GM19351 (cell line): Measurements from ENCODE around the gene SLC27A3.
A peak's percentile ranks its signal among the peaks of the same experiment; 100 is the strongest.

Experiments used
- ATAC-seq: cut with Tn5 transposase; IDR thresholded peaks from one replicate; pipeline ENCODE4 v1.9.1; 2021; ENCODE audit warnings: mild to moderate bottlenecking, moderate library complexity; ENCODE audit not compliant: unreplicated experiment

The SLC27A3 gene

GRCh38 chr1:153774780-153775457 lies at the start of gene SLC27A3:
SLC27A3 (plus strand) TSS chr1:153775407; CDS start chr1:153775498, 91 bp downstream.
- ATAC-seq: peak; percentile 26

- ATAC-seq: peak; percentile 96
Observed at GRCh38 chr1:153727463-153728304, 47.5 kb upstream of the SLC27A3 start, which contains the start of gene INTS3. INTS3 (plus strand) TSS chr1:153728050; CDS start chr1:153728635, 585 bp downstream.

DNA sequence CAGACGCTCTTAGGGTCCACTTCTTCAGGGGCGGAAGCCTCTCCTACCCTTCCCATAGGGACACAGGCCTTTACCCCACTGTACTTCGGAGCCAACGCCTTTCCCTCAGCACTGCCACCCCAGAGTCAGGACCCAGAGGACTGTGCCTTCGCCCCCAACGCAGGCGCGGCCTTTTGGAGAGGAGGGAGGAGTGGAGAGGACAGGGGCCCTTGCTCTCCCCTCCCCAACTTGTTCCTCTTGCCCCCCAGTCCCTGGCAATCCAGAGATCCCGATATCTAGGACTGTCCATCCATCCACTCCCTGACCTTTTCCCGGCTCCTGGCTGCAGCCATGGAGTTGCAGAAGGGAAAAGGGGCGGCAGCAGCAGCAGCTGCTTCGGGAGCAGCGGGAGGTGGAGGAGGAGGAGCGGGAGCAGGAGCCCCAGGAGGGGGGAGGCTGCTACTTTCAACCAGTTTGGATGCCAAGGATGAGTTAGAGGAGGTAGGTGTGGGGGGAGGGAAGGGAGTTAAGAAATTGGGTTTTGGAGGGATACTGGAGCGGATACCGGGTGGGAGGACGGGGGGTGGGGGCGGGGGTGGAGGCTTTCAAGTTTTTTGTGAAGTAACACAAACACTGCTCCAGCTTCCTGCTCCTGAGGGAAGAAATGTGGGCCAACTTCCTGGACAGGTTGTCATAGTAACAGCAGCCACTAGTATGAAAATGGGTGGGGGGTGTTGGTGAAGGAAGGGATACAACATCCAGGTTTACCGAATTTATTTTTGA lies 46.7 kb upstream of the SLC27A3 start:
- ATAC-seq: no peak

- ATAC-seq: no peak
Observed at GRCh38 chr1:153730468-153730988, 44.7 kb upstream of the SLC27A3 start.

DNA sequence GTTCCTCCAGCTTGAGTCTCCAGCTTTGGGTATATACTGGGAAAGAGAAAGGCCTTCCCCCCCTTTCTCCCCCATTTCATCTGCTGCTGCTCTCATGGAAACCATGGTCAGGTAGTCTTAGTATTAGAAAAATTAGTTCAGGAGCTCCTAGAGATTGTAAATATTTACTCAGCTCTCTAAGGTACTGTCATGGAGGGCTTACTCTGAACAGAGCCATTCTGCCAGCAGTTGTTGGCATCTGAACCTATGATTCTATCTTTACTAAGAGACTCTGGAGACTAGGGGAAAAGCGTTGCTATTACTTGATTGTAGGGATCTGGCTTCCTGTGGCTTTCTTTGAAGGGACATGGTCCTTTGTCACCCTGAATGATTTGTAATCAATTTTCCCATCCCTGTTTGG lies 41.2 kb upstream of the SLC27A3 start:
- no peak for ATAC-seq

DNA sequence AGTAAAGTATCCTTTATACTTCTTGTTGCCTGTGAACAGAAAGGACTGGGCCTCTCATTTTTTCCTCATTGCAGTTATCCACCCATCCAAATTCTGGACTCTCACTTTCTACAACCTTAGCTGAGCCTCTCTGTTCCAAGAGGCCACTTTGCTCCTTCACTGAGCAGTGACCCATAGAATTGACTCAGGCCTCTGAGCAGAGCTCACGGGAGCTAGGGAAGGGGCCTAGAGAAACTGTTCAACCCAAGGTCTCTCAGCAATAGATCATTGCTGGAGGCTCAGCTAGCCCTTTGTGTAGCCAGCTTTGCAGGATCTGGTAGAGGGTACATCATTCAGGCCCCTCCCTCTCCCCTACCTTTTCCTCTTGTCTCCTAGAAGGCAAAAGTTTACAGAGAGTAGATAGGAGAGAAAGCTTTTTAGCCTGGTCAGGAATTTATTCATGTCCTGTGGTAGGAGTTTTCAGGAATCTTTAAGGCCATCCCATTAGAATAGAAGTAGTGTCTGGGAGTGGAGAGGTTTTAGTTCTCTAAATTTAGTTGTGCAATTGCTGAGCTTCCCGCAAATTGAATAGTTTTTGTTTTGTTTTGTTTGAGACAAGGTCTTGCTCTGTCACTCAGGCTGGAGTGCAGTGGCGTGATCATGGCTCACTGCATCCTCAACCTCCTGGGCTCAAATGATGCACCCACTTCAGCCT lies 40.7 kb upstream of the SLC27A3 start:
- no peak for ATAC-seq

DNA sequence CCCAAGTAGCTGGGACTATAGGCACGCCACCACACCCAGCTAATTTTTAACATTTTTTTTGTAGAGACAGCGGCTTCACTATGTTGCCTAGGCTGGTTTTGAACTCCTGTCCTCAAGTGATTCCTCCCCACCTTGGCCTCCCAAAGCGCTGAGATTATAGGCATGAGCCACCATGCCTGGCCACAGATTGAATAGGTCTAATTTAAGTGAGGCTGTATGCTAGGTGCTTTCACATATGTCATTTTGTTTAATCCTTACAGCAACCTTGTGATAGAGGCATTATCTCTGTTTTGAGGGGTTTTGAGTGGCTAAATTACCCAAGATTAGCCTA lies 40.2 kb upstream of the SLC27A3 start:
- ATAC-seq: no peak

DNA sequence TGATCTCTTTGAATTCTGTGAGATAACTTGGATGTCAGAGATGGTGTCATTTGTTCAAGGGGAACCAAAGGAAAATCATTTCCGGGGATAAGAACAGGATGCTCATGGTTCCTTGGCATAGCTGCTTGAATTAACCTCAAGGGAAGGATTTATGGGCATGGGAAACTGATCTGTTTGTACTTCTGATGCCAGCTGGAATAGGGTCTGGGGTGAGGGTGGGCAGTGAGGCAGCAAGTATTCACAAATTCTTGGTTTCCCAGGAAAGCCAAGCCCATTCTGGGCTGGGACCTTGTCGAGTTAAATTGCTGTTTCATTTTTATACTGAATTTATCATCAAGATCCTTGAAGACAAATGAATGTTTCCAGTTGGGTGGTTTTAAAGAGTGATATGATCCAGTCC lies 33.2 kb upstream of the SLC27A3 start:
- no peak for ATAC-seq

GRCh38 chr1:153742411-153743142 lies 32.6 kb upstream of the SLC27A3 start:
- ATAC-seq: no peak

DNA sequence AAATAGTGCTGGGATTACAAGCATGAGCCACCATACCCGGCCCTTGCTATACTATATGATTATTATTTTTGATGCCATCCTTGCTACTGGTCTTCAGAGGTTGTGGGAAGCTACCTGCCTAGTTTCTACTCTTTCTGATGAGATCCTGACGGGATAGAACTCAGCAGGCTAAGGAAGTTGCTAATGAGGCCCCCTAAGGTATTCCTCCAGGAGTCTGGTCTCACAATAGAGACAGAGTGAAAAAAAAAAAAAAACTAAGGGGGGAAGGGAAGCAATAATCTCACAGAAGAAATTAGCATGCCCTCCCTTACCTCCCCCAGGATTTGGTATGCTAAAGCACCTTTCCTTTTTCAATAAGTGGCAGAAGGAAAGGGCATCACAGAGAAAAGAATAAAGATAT lies 29.8 kb upstream of the SLC27A3 start:
- ATAC-seq: no peak

GRCh38 chr1:153746174-153746573 lies 29.0 kb upstream of the SLC27A3 start:
- ATAC-seq: no peak

- no peak for ATAC-seq
Observed at GRCh38 chr1:153748903-153749302, 26.3 kb upstream of the SLC27A3 start.

DNA sequence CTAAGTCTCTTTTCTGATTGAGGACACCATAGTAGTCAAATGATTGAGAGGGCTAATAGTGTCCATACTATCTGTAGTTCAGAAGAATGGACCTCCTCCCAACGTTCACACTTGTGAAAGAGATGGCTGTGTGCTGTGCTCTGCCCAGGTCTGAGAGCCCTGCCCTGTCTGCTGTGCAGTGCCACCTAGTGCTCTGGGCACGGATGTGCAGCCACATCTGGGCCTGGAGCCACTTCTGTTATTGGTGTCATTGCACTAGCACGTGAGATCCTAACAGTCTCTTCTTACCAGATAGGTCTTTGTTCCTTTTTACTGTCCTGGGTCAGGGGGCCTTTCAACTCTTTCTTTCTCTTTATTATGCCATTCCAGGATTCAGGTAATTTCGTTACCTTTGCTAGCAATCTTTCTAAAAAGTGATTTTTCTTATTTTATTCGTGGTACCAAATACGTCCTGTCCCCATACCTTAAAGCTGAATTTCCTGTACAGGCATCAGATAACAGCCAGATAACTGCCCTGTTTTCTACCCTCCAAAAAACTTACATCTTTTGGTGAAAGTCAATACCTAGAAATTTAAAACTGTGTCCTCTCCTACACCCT lies 25.7 kb upstream of the SLC27A3 start:
- ATAC-seq: peak; percentile 69

DNA sequence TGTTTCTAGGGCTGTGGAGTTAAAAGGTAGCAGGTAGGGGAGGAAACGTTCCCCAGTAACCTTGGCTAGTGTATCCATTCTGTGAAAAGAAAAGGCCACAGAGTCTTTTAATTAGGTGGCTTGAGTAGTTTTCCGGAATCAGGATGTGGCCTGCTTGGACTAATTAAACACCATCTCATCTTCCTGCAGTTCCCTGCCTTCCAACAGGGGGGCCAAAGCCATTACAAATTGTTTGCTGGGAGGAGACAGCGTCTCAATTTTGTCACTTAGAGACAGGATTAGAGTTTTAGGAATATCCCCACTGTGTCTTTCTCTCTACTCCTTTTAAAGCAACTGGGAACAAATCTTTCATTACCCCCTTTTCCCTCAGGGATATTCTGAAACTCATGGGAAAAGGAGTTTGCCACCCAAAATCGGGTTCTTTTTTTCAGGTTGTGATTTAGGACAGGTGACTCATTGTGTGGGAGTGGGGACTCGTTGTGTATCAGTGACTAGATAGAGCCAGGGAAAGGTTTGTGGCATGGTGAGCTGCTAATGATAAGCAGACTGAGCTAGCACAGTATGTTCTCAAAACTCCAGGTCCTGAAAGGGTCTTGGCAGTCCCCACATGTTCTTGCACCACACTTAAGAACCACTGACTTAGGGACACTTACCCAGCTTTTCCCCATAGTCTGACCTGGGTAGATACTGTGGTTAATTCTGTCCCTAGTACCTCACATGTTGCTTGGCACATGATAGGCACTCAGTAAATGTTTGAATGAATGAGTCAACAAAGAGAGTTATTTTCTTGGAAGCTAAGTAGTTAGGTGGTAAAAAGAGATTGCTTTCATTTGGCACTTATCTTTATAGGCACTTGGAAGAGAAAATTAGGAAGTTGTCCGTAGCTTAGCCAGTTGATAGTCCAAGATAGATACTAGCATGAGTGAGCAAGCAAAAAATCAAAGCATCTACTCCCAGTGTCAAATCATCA lies 24.9 kb upstream of the SLC27A3 start:
- no peak for ATAC-seq

DNA sequence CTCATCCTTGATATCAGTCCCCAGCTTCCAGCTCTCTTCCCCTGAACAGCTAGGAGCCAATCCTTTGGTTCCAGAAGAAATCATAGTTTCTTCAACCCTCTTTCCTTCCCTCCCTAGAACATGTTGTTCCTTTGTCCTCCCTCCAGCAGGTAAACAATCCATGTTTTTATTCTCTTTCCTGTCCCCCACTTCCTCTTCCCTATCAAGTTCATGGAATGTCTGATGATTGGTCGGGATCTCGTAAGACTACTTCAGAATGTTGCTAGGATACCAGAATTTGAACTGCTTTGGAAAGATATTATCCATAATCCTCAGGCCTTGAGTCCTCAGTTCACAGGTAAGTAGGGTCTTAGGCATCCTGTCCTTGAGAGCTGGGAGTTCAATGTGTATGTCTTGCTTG lies 23.1 kb upstream of the SLC27A3 start:
- no peak for ATAC-seq

DNA sequence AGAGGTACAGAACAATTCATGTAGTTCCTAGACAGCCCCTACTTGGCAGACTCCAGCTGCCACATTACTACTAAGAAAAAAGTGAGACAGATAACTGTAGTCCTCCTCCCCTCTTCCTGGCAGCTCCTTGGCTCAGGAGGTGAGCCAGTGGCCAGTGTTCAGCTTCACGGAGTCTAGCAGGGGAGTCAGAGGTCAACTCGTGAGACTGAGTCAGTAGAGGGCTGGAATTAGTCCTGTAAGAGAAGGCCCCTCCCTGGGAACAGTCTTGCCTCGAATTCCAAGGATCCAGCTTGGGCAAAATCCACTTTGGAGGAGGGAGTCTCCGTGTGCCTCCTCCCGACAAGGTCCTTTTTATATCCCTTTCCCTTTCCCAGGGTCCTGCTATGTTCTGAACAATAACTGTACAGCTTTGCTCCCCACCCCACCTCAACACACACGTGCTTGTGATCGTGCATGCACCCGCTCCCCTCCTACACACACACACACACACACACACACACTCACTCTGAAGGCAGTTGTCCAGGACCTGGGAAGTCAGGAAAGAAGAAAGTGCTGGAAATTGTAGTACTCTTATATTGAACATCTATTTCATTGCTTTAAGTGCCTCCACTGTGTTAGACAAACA lies 22.5 kb upstream of the SLC27A3 start:
- ATAC-seq: no peak

GRCh38 chr1:153754266-153754665 lies 20.9 kb upstream of the SLC27A3 start:
- ATAC-seq: no peak

- no peak for ATAC-seq
Observed at GRCh38 chr1:153760440-153760839, 14.8 kb upstream of the SLC27A3 start.
